ENCODE measurements around the gene WDR45B. TPM values are rescaled to one million over a fixed set of nuclear protein-coding genes. Genes with fewer than 3 reads are reported as not detected.

The WDR45B gene
- total RNA-seq, 2 donors from 2014 or later, result 97.8 to 146 TPM

DNA sequence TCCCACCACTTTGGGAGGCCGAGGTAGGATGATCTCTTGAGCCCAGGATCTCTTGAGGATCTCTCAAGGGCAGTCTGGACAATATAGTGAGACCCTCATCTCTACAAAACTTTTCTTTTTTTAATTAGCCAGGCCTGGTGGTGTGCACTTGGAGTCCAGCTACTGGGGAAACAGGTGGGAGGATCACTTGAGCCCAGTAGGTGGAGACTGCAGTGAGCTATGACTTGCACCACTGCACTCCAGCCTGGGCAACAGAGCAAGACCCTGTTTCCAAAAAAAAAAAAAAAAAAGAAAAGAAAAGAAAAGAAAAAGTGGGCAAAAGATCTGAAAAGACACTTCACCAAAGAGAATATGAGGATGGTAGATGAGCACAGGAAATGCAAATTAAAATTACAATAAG, 35.3 kb upstream of the WDR45B start:
- Histone ChIP-seq H3K4me3 (no peak overlapping the region), H3K27ac (no peak overlapping the region), H3K36me3 (no peaks in the 10 kb centered on the region), H3K9me3 (no peaks in the 10 kb centered on the region), H3K27me3 (replicated peaks; ENCODE audit: insufficient read depth) (no peaks in the 10 kb centered on the region), H3K4me1 (replicated peaks) (peaks cover 4% of the 10 kb centered on the region)
- intact Hi-C loops (cut with DNase I), result no loop called here
- 85% methylated on average over 1 of the region's 1 CpG for WGBS
- no peak for DNase-seq (ENCODE audit: low spot score)
- TF ChIP-seq, protein P1, sequence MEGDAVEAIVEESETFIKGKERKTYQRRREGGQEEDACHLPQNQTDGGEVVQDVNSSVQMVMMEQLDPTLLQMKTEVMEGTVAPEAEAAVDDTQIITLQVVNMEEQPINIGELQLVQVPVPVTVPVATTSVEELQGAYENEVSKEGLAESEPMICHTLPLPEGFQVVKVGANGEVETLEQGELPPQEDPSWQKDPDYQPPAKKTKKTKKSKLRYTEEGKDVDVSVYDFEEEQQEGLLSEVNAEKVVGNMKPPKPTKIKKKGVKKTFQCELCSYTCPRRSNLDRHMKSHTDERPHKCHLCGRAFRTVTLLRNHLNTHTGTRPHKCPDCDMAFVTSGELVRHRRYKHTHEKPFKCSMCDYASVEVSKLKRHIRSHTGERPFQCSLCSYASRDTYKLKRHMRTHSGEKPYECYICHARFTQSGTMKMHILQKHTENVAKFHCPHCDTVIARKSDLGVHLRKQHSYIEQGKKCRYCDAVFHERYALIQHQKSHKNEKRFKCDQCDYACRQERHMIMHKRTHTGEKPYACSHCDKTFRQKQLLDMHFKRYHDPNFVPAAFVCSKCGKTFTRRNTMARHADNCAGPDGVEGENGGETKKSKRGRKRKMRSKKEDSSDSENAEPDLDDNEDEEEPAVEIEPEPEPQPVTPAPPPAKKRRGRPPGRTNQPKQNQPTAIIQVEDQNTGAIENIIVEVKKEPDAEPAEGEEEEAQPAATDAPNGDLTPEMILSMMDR (IDR thresholded peaks at IDR 0.05), result no peak
- no peak for TF ChIP-seq POLR2A (IDR thresholded peaks at IDR 0.05)
- no peak for TF ChIP-seq POLR2AphosphoS5 (IDR thresholded peaks at IDR 0.05)

DNA sequence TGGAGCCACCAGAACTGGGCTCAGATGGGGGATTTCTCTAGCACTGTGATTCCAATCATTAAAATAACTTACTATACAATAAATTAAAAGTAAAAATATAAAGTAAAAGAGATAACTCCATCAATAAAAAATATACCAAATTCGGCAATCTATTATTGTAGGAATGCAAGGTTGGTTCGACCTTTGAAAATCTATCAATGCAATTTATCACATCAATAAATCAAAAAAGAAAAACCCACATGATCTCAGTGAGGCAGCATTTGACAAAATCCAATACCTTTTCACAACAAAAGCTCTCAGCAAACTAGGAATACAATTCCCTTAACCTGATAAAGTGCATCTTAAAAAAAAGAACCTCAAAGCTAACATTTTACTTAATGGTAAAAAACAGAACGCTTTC, 33.3 kb upstream of the WDR45B start:
- no peak for DNase-seq (ENCODE audit: low spot score)
- Histone ChIP-seq H3K27me3 (replicated peaks; ENCODE audit: insufficient read depth) (no peaks in the 10 kb centered on the region), H3K9me3 (no peaks in the 10 kb centered on the region), H3K27ac (no peak overlapping the region), H3K36me3 (no peaks in the 10 kb centered on the region), H3K4me3 (no peak overlapping the region), H3K4me1 (replicated peaks) (no peaks in the 10 kb centered on the region)
- 94% methylated on average over 3 of the region's 3 CpGs for WGBS
- intact Hi-C loops (cut with DNase I), result no loop called here
- TF ChIP-seq, protein P1 (IDR thresholded peaks at IDR 0.05), result no peak
- TF ChIP-seq POLR2AphosphoS5 (IDR thresholded peaks at IDR 0.05) (no peak), POLR2A (IDR thresholded peaks at IDR 0.05) (no peak)

DNA sequence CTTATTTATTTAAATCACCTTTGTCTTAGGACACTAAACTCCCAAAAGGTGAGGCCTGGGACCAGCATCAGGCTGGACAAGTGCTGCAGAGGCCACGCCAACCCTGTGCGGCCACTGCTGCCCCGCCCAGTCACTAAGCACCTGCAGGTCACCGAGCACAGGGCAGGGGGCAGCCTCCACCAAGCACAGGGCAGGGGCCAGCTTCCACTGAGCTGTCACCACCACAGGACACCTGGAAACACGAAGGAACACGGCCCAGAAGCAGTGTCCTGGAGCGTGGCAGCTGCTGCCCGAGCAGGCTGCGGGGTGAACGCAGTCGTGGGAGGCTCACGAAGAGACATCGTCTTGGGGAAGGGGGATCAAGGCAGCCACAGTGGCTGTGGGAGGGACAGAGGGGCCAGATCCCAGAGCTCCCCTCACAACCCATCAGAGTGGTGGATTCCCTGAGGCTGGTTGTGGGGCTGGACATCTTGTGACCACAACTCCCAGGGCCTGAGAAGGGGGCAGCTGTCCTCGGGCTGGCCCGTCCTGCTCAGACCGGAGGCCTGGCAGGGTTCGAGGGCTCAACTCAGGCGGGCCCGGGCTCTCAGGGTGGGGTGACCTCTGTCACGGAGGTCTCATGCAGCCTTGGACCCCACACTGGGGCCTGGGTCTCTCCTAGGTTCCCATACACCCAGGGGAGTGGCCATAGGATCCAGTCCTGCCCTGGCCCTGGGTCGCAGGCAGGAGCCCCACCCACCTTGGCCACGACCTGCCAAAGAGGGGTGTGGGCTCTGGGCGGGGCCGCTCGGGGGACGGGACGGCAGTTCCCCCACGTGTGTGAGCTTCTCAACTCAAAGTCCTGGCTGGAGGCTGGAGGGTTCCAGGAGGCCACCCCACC, 31.6 kb upstream of the WDR45B start:
- no peaks in the 10 kb centered on the region for H3K4me1 ChIP-seq (replicated peaks)
- intact Hi-C loops (cut with DNase I), result no loop called here
- no peak for DNase-seq (ENCODE audit: low spot score)
- H3K4me3 ChIP-seq, result no peak overlapping the region
- WGBS, result 86% methylated on average over 25 of the region's 28 CpGs
- H3K9me3 ChIP-seq, result no peaks in the 10 kb centered on the region
- no peaks in the 10 kb centered on the region for H3K27me3 ChIP-seq (replicated peaks; ENCODE audit: insufficient read depth)
- H3K36me3 ChIP-seq, result no peaks in the 10 kb centered on the region
- no peak overlapping the region for H3K27ac ChIP-seq
- TF ChIP-seq, protein P1 (IDR thresholded peaks at IDR 0.05), result no peak
- TF ChIP-seq POLR2A (IDR thresholded peaks at IDR 0.05), result no peak
- TF ChIP-seq POLR2AphosphoS5 (IDR thresholded peaks at IDR 0.05), result no peak

DNA sequence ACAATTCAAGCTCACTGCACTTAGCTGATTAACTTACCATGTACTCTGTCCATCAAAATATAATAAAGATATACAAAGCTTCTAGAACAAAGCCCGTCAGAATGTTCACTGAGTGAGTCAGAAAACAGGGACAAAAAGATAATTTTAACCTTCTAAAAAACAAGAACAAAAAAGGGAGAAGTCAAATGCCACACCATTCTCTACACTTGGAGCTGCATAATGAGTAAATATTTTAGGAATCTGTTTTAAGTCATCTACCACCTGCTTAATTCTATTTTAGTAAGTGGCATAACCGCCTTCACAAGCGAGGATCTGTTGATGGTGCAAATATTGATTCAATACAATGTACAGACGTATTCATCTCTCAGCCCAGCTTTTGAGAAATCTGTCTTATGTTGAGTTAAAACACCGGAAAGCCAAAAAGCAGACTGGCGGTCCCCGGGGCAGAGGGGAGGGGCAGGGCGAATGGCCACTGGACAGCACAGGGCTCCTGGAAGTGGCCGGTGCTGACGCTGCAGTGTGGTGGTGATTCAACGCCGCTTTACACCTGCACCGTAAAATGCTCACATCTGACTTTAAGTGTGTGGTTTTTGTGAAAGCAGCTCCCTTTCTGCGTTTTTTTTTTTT, 30.1 kb upstream of the WDR45B start:
- H3K27ac ChIP-seq, result no peak overlapping the region
- no peak overlapping the region for H3K4me3 ChIP-seq
- DNase-seq (ENCODE audit: low spot score), result no peak
- intact Hi-C loops (cut with DNase I), result no loop called here
- 64% methylated on average over 14 of the region's 14 CpGs for WGBS
- TF ChIP-seq, protein P1 (IDR thresholded peaks at IDR 0.05), result no peak
- H3K4me1 ChIP-seq (replicated peaks), result no peaks in the 10 kb centered on the region
- no peaks in the 10 kb centered on the region for H3K9me3 ChIP-seq
- H3K36me3 ChIP-seq, result no peaks in the 10 kb centered on the region
- no peaks in the 10 kb centered on the region for H3K27me3 ChIP-seq (replicated peaks; ENCODE audit: insufficient read depth)

Data from prostate gland (tissue), 2 donors.